Upper lobe of left lung (tissue), 4 donors: ENCODE measurements around the gene MED27.
"Not testable (repeated sequence)": the region's sequence is repeated elsewhere in the genome, so short reads cannot be mapped to it uniquely, and the experiment has no call there.

ENCODE experiments used
- EP300 ChIP-seq, 4 donors: sonication (generic); formaldehyde crosslinking; IDR thresholded peaks; one replicate each; pipeline ENCODE4 v1.5.1; 2017; ENCODE audit warnings: antibody characterized with exemption in 4 of 4, control low read depth in 2 of 4
- POLR2A ChIP-seq, 4 donors: fragments of 450-650 bp; IDR thresholded peaks; one replicate each; pipeline ENCODE4 v1.5.1; 2016 to 2017; ENCODE audit warnings: antibody characterized with exemption in 4 of 4, mild to moderate bottlenecking in 2 of 4
- POLR2AphosphoS5 ChIP-seq, 2 donors: sonication (generic); formaldehyde crosslinking; IDR thresholded peaks; one replicate each; pipeline ENCODE4 v1.5.1; 2017; ENCODE audit warnings: antibody characterized with exemption in 2 of 2
- TF ChIP-seq, protein P1 (sequence below), 6 experiments: fragments of 450-650 bp in 4 of 6; fragments of 200-600 bp in 2 of 6; sonication (generic) in 2 of 6; IDR thresholded peaks; one replicate each; pipeline ENCODE4 v1.5.1; 2016 to 2019; ENCODE audit warnings: antibody characterized with exemption in 6 of 6

DNA sequence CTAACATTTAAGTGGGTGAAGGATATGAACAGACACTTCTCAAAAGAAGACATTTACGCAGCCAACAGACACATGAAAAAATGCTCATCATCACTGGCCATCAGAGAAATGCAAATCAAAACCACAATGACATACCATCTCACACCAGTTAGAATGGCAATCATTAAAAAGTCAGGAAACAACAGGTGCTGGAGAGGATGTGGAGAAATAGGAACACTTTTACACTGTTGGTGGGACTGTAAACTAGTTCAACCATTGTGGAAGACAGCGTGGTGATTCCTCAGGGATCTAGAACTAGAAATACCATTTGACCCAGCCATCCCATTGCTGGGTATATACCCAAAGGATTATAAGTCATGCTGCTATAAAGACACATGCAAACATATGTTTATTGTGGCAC, 69.5 kb downstream of the MED27 start:
- TF ChIP-seq EP300, POLR2A, POLR2AphosphoS5 (IDR thresholded peaks at IDR 0.05): not testable (repeated sequence)
- TF ChIP-seq, protein P1, sequence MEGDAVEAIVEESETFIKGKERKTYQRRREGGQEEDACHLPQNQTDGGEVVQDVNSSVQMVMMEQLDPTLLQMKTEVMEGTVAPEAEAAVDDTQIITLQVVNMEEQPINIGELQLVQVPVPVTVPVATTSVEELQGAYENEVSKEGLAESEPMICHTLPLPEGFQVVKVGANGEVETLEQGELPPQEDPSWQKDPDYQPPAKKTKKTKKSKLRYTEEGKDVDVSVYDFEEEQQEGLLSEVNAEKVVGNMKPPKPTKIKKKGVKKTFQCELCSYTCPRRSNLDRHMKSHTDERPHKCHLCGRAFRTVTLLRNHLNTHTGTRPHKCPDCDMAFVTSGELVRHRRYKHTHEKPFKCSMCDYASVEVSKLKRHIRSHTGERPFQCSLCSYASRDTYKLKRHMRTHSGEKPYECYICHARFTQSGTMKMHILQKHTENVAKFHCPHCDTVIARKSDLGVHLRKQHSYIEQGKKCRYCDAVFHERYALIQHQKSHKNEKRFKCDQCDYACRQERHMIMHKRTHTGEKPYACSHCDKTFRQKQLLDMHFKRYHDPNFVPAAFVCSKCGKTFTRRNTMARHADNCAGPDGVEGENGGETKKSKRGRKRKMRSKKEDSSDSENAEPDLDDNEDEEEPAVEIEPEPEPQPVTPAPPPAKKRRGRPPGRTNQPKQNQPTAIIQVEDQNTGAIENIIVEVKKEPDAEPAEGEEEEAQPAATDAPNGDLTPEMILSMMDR (IDR thresholded peaks at IDR 0.05) = not testable (repeated sequence)
